Hematopoietic multipotent progenitor cell (in vitro differentiated cells): Measurements from ENCODE around the gene THOP1. TPM values are rescaled to one million over a fixed set of nuclear protein-coding genes. Genes with fewer than 3 reads are reported as not detected.

Experiments
- DNase-seq, 3 donors: peaks; one replicate each; pipeline ENCODE4 v3.0.0-alpha.2; 2011 to 2015; ENCODE audit warnings: low read depth in 2 of 3, low spot score in 2 of 3
- total RNA-seq: library from RNA; depleted of rRNA; stranded (reverse); fragments of >200 nt; gene quantifications from one replicate; pipeline ENCODE4 v1.2.3, GENCODE V29; 2012

The THOP1 gene
- total RNA-seq, result 102 TPM

GRCh38 chr19:2785244-2785997 is at the start of gene THOP1:
TSS of gene THOP1 (plus strand) at chr19:2785503. CDS start at chr19:2785663, 160 bp downstream.
- DNase-seq, result peak; percentile 96 to 99 (median 99)

GRCh38 chr19:2736550-2737190 is 48.6 kb upstream of the THOP1 start:
- DNase-seq, result no peak

- DNase-seq, result peak; percentile 83 to 99 (median 96)
Measured at GRCh38 chr19:2739602-2740313, 45.5 kb upstream of the THOP1 start, which contains the start of gene SLC39A3. TSS of gene SLC39A3 (minus strand) at chr19:2740017. CDS start at chr19:2737257, 2,760 bp downstream.

- no peak for DNase-seq
Measured at GRCh38 chr19:2740314-2740656, 45.0 kb upstream of the THOP1 start.

GRCh38 chr19:2743099-2743498 is 42.2 kb upstream of the THOP1 start:
- DNase-seq, result no peak

GRCh38 chr19:2744113-2744512 is 41.2 kb upstream of the THOP1 start:
- DNase-seq, result no peak

- DNase-seq, result no peak
Measured at GRCh38 chr19:2747349-2747748, 38.0 kb upstream of the THOP1 start.

GRCh38 chr19:2750808-2751437 is 34.4 kb upstream of the THOP1 start:
- DNase-seq, result no peak

GRCh38 chr19:2751438-2751830 is 33.9 kb upstream of the THOP1 start:
- no peak for DNase-seq

- DNase-seq, result no peak
Measured at GRCh38 chr19:2754659-2755447, 30.4 kb upstream of the THOP1 start.

GRCh38 chr19:2755448-2755705 is 29.9 kb upstream of the THOP1 start:
- DNase-seq, result no peak

GRCh38 chr19:2755811-2756210 is 29.5 kb upstream of the THOP1 start:
- DNase-seq, result no peak

- no peak for DNase-seq
Measured at GRCh38 chr19:2756477-2756876, 28.8 kb upstream of the THOP1 start.

- DNase-seq, result no peak
Measured at GRCh38 chr19:2756921-2757881, 28.1 kb upstream of the THOP1 start.

GRCh38 chr19:2758601-2759313 is 26.5 kb upstream of the THOP1 start:
- no peak for DNase-seq

GRCh38 chr19:2759362-2759761 is 25.9 kb upstream of the THOP1 start:
- no peak for DNase-seq

GRCh38 chr19:2759965-2760364 is 25.3 kb upstream of the THOP1 start:
- DNase-seq, result no peak

GRCh38 chr19:2761309-2761677 is 24.0 kb upstream of the THOP1 start:
- DNase-seq, result no peak
